Measurements from ENCODE around the gene CLRN1.

Gene CLRN1

GRCh38 chr3:150972366-150973071 lies at the start of gene CLRN1:
Gene CLRN1 (minus strand): TSS chr3:150972727. CDS start chr3:150972708, 19 bp downstream.
- no peak for ATAC-seq (ENCODE audit: insufficient read depth, low read depth)
- H3K9ac ChIP-seq (ENCODE audit: low read depth, low read length), result no peak within 1 kb of the TSS
- H3K36me3 ChIP-seq (ENCODE audit: insufficient read depth, low read length), result no peaks in the 10 kb centered on the region
- H3K27me3 ChIP-seq (ENCODE audit: insufficient read depth, low read length, poor library complexity), result peaks cover 14% of the 10 kb centered on the region
- H3K27ac ChIP-seq (ENCODE audit: low read length), result no peak within 1 kb of the TSS
- H3K4me1 ChIP-seq (ENCODE audit: insufficient read depth, low read length), result no peaks in the 10 kb centered on the region
- H4K20me1 ChIP-seq (ENCODE audit: insufficient read depth, low read length), result no peaks in the 10 kb centered on the region
- no peak for TF ChIP-seq EZH2 (IDR thresholded peaks at IDR 0.05; ENCODE audit: borderline replicate concordance, low read depth, low read length, severe bottlenecking)
- no peak for TF ChIP-seq CTCF (IDR thresholded peaks at IDR 0.05; ENCODE audit: borderline replicate concordance, extremely low read depth, low read length, poor library complexity, severe bottlenecking)
- H3K4me2 ChIP-seq (ENCODE audit: insufficient read depth, low read length), result no peak within 1 kb of the TSS
- H2AFZ ChIP-seq (ENCODE audit: low read depth, low read length), result no peak within 1 kb of the TSS
- H3K4me3 ChIP-seq (ENCODE audit: low read depth in 1 of 2, low read length in 2 of 2), result no peak within 1 kb of the TSS
- no peaks in the 10 kb centered on the region for H3K9me3 ChIP-seq (ENCODE audit: insufficient read depth, low read length, severe bottlenecking)
- DNase-seq, result no peak
- no peaks in the 10 kb centered on the region for H3K79me2 ChIP-seq (ENCODE audit: insufficient read depth, low read length)

- Histone ChIP-seq H2AFZ (ENCODE audit: low read depth, low read length) (no peak overlapping the region), H3K36me3 (ENCODE audit: insufficient read depth, low read length) (no peaks in the 10 kb centered on the region), H3K4me2 (ENCODE audit: insufficient read depth, low read length) (no peak overlapping the region), H3K4me1 (ENCODE audit: insufficient read depth, low read length) (no peaks in the 10 kb centered on the region), H3K79me2 (ENCODE audit: insufficient read depth, low read length) (no peaks in the 10 kb centered on the region), H3K27me3 (ENCODE audit: insufficient read depth, low read length, poor library complexity) (peaks cover 7% of the 10 kb centered on the region), H3K9ac (ENCODE audit: low read depth, low read length) (no peak overlapping the region), H3K4me3 (ENCODE audit: low read depth in 1 of 2, low read length in 2 of 2) (no peak overlapping the region), H4K20me1 (ENCODE audit: insufficient read depth, low read length) (no peaks in the 10 kb centered on the region), H3K9me3 (ENCODE audit: insufficient read depth, low read length, severe bottlenecking) (no peaks in the 10 kb centered on the region), H3K27ac (ENCODE audit: low read length) (no peak overlapping the region)
- ATAC-seq (ENCODE audit: insufficient read depth, low read depth) (no peak), DNase-seq (no peak)
- TF ChIP-seq EZH2 (IDR thresholded peaks at IDR 0.05; ENCODE audit: borderline replicate concordance, low read depth, low read length, severe bottlenecking) (no peak), CTCF (IDR thresholded peaks at IDR 0.05; ENCODE audit: borderline replicate concordance, extremely low read depth, low read length, poor library complexity, severe bottlenecking) (no peak)
Observed at GRCh38 chr3:151016478-151016795, 43.9 kb upstream of the CLRN1 start.

- Histone ChIP-seq H3K27me3 (ENCODE audit: insufficient read depth, low read length, poor library complexity) (peaks cover 7% of the 10 kb centered on the region), H3K4me2 (ENCODE audit: insufficient read depth, low read length) (no peak overlapping the region), H4K20me1 (ENCODE audit: insufficient read depth, low read length) (no peaks in the 10 kb centered on the region), H3K4me3 (ENCODE audit: low read depth in 1 of 2, low read length in 2 of 2) (no peak overlapping the region), H3K36me3 (ENCODE audit: insufficient read depth, low read length) (no peaks in the 10 kb centered on the region), H3K79me2 (ENCODE audit: insufficient read depth, low read length) (no peaks in the 10 kb centered on the region), H3K9me3 (ENCODE audit: insufficient read depth, low read length, severe bottlenecking) (no peaks in the 10 kb centered on the region), H3K27ac (ENCODE audit: low read length) (no peak overlapping the region), H3K9ac (ENCODE audit: low read depth, low read length) (no peak overlapping the region), H3K4me1 (ENCODE audit: insufficient read depth, low read length) (no peaks in the 10 kb centered on the region), H2AFZ (ENCODE audit: low read depth, low read length) (no peak overlapping the region)
- ATAC-seq (ENCODE audit: insufficient read depth, low read depth), result no peak
- TF ChIP-seq EZH2 (IDR thresholded peaks at IDR 0.05; ENCODE audit: borderline replicate concordance, low read depth, low read length, severe bottlenecking) (no peak), CTCF (IDR thresholded peaks at IDR 0.05; ENCODE audit: borderline replicate concordance, extremely low read depth, low read length, poor library complexity, severe bottlenecking) (no peak)
- DNase-seq, result no peak
Observed at GRCh38 chr3:151015767-151016477, 43.4 kb upstream of the CLRN1 start.

Measured in DND-41 (cell line).